Immature natural killer cell (primary cell): ENCODE data around the gene PJA1. TPM values are rescaled to one million over a fixed set of nuclear protein-coding genes. Genes with fewer than 3 reads are reported as not detected.

Experiments used
- DNase-seq, 3 donors: peaks; one replicate each; pipeline ENCODE4 v3.0.0; 2022; ENCODE audit warnings: mixed read lengths in 1 of 3
- H3K27ac Mint-ChIP-seq, 6 donors: one replicate each; pipeline ENCODE4 v1.8.0; 2020; ENCODE audit warnings: mixed read lengths in 6 of 6, mild to moderate bottlenecking in 5 of 6, inconsistent platforms in 4 of 6, moderate library complexity in 3 of 6
- H3K27me3 Mint-ChIP-seq, 3 donors: one replicate each; pipeline ENCODE4 v1.8.0; 2020 to 2021; ENCODE audit warnings: low read depth in 3 of 3, mild to moderate bottlenecking in 3 of 3, mixed read lengths in 3 of 3, moderate library complexity in 3 of 3, inconsistent platforms in 1 of 3
- H3K36me3 Mint-ChIP-seq, 3 donors: one replicate each; pipeline ENCODE4 v1.8.0; 2020; ENCODE audit warnings: mixed read lengths in 3 of 3, inconsistent platforms in 2 of 3, mild to moderate bottlenecking in 2 of 3
- H3K4me1 Mint-ChIP-seq, 2 donors: one replicate each; pipeline ENCODE4 v1.8.0; 2020; ENCODE audit warnings: inconsistent platforms in 2 of 2, mild to moderate bottlenecking in 2 of 2, mixed read lengths in 2 of 2, moderate library complexity in 1 of 2
- H3K4me3 Mint-ChIP-seq, 5 donors: one replicate each; pipeline ENCODE4 v1.8.0; 2020; ENCODE audit warnings: mild to moderate bottlenecking in 5 of 5, mixed read lengths in 5 of 5, inconsistent platforms in 3 of 5, moderate library complexity in 3 of 5
- H3K9me3 Mint-ChIP-seq, 6 donors: one replicate each; pipeline ENCODE4 v1.8.0; 2020; ENCODE audit warnings: mild to moderate bottlenecking in 6 of 6, mixed read lengths in 6 of 6, inconsistent platforms in 4 of 6, moderate library complexity in 3 of 6
- polyA plus RNA-seq, 3 donors: library from polyadenylated mRNA; unstranded; fragments of 300-500 nt; fragmentation: Illumina TruSeq; gene quantifications; one replicate each; pipeline ENCODE4 v1.2.3, GENCODE V29; 2021

PJA1 gene
- polyA plus RNA-seq = 10 to 100 TPM; 28.9 to 42.2 (median 36.4) TPM

GRCh38 chrX:69165087-69165651 is at the start of gene PJA1:
TSS of gene PJA1 (minus strand) at chrX:69165453. CDS start at chrX:69163073, 2,380 bp downstream.
- peaks cover 24 to 27% of the 10 kb centered on the region in 2 donors for H3K4me1 Mint-ChIP-seq
- H3K27ac Mint-ChIP-seq = peak within 1 kb of the TSS; percentile 79 to 91 (median 88)
- peaks cover 0 to 9% (median 4%) of the 10 kb centered on the region in 3 donors for H3K36me3 Mint-ChIP-seq
- peak within 1 kb of the TSS; percentile 66 to 84 (median 84) for H3K4me3 Mint-ChIP-seq
- H3K9me3 Mint-ChIP-seq = no peaks in the 10 kb centered on the region
- H3K27me3 Mint-ChIP-seq = peaks cover 3 to 6% (median 5%) of the 10 kb centered on the region in 3 donors
- peak; percentile 63 to 71 (median 68) for DNase-seq

DNA sequence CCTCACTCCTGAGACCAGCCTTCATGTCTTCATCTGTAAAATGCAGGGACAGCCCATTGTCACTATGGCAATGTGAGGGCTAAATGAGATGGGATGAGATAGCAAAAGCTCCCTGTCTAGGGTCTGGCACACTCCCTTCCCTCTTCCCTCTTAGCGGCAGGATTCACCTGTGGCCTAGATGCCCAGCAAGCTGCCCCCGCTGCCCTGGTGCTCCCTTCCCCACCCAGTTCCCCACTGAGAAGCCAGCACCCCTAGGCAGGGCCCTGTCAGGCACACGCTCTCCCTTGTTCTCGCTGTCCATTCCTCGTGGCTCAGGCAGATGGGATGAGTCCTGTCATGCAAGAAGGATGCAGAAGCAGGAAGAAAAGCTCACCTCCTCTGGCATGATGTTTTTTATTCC is 49.2 kb upstream of the PJA1 start:
- H3K36me3 Mint-ChIP-seq = no peaks in the 10 kb centered on the region
- no peak overlapping the region for H3K27ac Mint-ChIP-seq
- H3K9me3 Mint-ChIP-seq = no peaks in the 10 kb centered on the region
- H3K4me3 Mint-ChIP-seq = no peak overlapping the region
- DNase-seq = no peak
- no peaks in the 10 kb centered on the region for H3K4me1 Mint-ChIP-seq
- H3K27me3 Mint-ChIP-seq = peaks cover 0 to 11% (median 3%) of the 10 kb centered on the region in 3 donors

DNA sequence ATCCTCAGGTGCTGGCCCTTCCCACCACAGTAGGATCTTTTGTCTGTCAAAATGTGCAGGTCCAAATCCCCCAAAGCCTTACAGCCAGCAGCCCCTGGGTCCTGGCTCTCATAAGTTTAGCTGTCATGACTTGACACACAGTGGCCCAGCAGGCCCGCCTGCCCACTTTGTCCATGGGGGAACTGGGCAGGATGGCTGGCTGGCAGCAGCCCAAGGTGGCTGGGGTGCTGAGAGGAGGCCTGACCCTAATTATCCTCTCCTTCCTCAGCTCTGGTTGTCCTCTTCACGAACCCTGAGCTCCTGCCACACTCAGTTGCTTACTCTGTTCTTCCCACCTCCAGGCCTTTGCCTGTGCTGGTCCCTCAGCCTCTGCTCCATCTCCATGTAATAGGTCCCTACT is 46.4 kb upstream of the PJA1 start:
- no peak overlapping the region for H3K27ac Mint-ChIP-seq
- H3K4me3 Mint-ChIP-seq = no peak overlapping the region
- H3K4me1 Mint-ChIP-seq = no peaks in the 10 kb centered on the region
- H3K36me3 Mint-ChIP-seq = no peaks in the 10 kb centered on the region
- DNase-seq = no peak
- peaks cover 0 to 1% (median 0%) of the 10 kb centered on the region in 6 donors for H3K9me3 Mint-ChIP-seq
- H3K27me3 Mint-ChIP-seq = peaks cover 2 to 9% (median 3%) of the 10 kb centered on the region in 3 donors

GRCh38 chrX:69210581-69210980 is 45.3 kb upstream of the PJA1 start:
- H3K9me3 Mint-ChIP-seq = peaks cover 0 to 2% (median 0%) of the 10 kb centered on the region in 6 donors
- H3K27me3 Mint-ChIP-seq = peaks cover 2 to 6% (median 3%) of the 10 kb centered on the region in 3 donors
- H3K27ac Mint-ChIP-seq = no peak overlapping the region
- H3K36me3 Mint-ChIP-seq = no peaks in the 10 kb centered on the region
- no peaks in the 10 kb centered on the region for H3K4me1 Mint-ChIP-seq
- H3K4me3 Mint-ChIP-seq = no peak overlapping the region
- no peak for DNase-seq

DNA sequence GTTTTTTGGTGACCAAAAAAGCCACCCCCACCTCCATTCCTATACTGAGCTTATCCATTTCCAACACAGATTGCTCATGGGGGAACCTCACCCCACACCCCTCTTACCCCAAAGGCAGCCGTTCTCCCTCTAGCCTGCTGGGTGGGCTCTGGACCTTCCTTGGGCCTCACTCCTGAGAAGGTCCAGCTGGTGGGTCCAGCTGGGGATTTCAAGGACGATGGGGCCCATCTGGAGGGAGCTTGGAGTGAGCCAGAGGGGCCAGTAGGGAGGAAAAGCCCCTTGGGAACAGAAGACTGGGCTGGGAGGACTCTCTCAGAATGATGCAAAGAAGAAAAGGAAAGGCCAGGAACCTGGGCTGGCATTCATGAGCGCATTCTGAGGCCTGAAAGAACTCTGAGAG is 42.0 kb upstream of the PJA1 start:
- H3K27me3 Mint-ChIP-seq = peaks cover 2 to 3% (median 2%) of the 10 kb centered on the region in 3 donors
- no peaks in the 10 kb centered on the region for H3K36me3 Mint-ChIP-seq
- H3K4me1 Mint-ChIP-seq = no peaks in the 10 kb centered on the region
- no peak for DNase-seq
- H3K4me3 Mint-ChIP-seq = no peak overlapping the region
- no peak overlapping the region for H3K27ac Mint-ChIP-seq
- peaks cover 0 to 2% (median 0%) of the 10 kb centered on the region in 6 donors for H3K9me3 Mint-ChIP-seq

- Mint-ChIP-seq H3K36me3 (no peaks in the 10 kb centered on the region), H3K27ac (no peak overlapping the region), H3K4me1 (no peaks in the 10 kb centered on the region), H3K9me3 (peaks cover 0 to 2% (median 0%) of the 10 kb centered on the region in 6 donors), H3K27me3 (peaks cover 2% of the 10 kb centered on the region in 3 donors), H3K4me3 (no peak overlapping the region)
- DNase-seq = no peak
Measured at GRCh38 chrX:69203638-69204037, 38.4 kb upstream of the PJA1 start.

DNA sequence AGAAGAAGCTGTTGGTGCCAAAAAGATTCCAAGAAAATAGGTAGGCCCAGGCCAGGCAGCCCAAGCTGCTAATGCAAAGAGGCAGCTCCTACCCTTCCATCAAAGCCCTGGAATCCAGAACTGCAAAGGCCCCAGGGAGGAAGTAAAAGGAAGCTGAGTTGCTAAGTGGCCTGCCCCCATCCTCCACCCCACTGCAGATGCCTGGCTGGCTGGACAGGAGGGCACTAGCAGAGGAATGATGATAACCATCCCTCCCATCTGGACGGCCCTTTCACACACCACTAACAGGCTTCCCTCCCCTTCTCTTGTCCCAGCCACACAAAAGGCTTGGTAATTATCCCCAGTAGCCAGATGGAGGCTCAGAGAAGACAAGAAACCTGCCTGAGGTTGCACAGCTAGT is 32.4 kb upstream of the PJA1 start:
- Mint-ChIP-seq H3K4me3 (no peak overlapping the region), H3K4me1 (no peaks in the 10 kb centered on the region), H3K36me3 (no peaks in the 10 kb centered on the region), H3K27ac (no peak overlapping the region), H3K9me3 (no peaks in the 10 kb centered on the region), H3K27me3 (peaks cover 1 to 9% (median 3%) of the 10 kb centered on the region in 3 donors)
- no peak for DNase-seq

DNA sequence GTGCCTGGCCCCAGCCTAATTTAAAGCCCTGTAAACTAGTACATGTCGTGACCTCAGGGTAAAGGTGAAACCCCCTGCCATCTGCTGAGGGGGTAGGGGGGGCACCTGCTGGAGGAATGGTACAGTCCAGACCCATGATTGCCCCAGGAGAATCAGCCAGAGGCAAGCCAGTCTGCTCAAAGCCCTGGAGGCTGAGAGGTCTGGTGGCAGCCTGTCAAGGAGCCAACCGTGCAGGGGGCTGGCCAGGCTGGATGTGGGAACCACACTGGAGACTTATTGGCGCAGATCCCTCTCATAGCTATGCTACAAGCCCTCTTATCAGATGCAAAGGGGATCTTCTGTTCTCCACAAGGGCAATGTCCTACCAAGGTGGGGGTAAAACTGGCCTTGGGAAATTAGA is 31.4 kb upstream of the PJA1 start:
- Mint-ChIP-seq H3K36me3 (no peaks in the 10 kb centered on the region), H3K9me3 (no peaks in the 10 kb centered on the region), H3K27ac (no peak overlapping the region), H3K4me3 (no peak overlapping the region), H3K27me3 (peaks cover 1 to 9% (median 3%) of the 10 kb centered on the region in 3 donors), H3K4me1 (no peaks in the 10 kb centered on the region)
- DNase-seq = no peak

DNA sequence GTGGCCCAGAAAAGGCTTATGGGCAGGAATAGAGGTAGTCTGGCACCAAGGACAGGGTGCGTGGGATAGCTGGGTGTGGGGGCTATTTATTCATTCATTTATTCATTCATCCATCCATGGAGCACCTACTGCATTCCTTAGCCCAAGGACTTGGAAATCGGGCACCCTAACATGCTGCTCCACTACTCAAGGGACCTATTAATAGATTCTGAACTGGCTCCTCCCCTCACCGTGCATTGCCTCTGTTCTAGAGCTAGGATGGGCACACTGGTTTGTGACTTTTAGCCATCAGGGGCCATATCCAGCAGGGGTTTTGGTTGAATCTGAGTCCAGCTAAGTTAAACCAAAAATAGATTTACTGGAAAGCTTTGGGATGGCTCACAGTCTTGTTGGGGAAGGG is 30.6 kb upstream of the PJA1 start:
- Mint-ChIP-seq H3K27ac (no peak overlapping the region), H3K9me3 (no peaks in the 10 kb centered on the region), H3K27me3 (peaks cover 1 to 7% (median 3%) of the 10 kb centered on the region in 3 donors), H3K36me3 (no peaks in the 10 kb centered on the region), H3K4me1 (no peaks in the 10 kb centered on the region), H3K4me3 (no peak overlapping the region)
- no peak for DNase-seq

- H3K4me1 Mint-ChIP-seq = no peaks in the 10 kb centered on the region
- H3K27me3 Mint-ChIP-seq = peaks cover 1 to 7% (median 3%) of the 10 kb centered on the region in 3 donors
- no peaks in the 10 kb centered on the region for H3K9me3 Mint-ChIP-seq
- H3K4me3 Mint-ChIP-seq = no peak overlapping the region
- DNase-seq = no peak
- no peak overlapping the region for H3K27ac Mint-ChIP-seq
- no peaks in the 10 kb centered on the region for H3K36me3 Mint-ChIP-seq
Measured at GRCh38 chrX:69195192-69195591, 29.9 kb upstream of the PJA1 start.

- Mint-ChIP-seq H3K4me1 (no peaks in the 10 kb centered on the region), H3K9me3 (no peaks in the 10 kb centered on the region), H3K27me3 (peaks cover 1 to 7% (median 4%) of the 10 kb centered on the region in 3 donors), H3K27ac (no peak overlapping the region), H3K4me3 (no peak overlapping the region), H3K36me3 (no peaks in the 10 kb centered on the region)
- no peak for DNase-seq
Measured at GRCh38 chrX:69192603-69193002, 27.4 kb upstream of the PJA1 start.

DNA sequence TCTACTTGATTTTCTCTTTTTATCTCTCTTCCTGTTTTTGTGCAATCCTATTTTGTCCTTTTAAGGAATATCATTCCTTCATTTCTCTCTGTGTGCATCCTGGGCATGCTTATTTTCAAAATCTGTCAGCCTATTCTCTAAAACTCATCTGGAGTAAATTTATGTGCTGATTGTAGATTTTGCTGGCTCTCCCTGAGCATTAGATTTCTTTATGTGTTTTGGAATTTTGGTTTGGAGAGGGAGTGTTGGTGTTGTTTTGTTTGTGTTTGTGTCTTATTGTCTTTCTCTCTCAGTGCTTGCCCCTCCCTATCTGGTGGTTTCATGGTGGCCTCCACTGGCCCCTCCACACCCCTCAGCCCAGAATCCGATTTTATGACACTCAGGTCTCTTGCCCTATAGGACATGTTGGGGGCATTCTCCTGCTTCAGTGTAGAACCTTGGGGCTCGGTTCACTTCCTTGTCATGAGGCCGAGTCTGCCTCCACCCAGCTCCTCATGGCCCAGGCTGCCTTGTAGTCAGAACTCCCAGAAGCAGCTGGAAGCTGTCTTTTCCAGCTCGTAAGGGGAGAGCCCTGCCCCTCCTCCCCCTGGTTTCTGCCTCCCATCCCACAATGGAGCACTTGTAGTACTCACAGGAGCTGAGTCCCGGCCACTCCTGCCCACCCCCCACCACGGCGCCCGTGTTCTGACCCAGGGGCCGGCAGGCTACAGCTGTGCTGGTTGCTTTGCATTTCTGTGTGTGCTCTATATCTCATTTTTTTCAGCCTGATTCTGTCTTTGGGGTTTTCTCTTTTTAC is 24.5 kb upstream of the PJA1 start:
- no peaks in the 10 kb centered on the region for H3K9me3 Mint-ChIP-seq
- no peaks in the 10 kb centered on the region for H3K4me1 Mint-ChIP-seq
- DNase-seq = no peak
- H3K27me3 Mint-ChIP-seq = peaks cover 0 to 4% (median 3%) of the 10 kb centered on the region in 3 donors
- H3K27ac Mint-ChIP-seq = no peak overlapping the region
- no peak overlapping the region for H3K4me3 Mint-ChIP-seq
- H3K36me3 Mint-ChIP-seq = no peaks in the 10 kb centered on the region

- H3K27ac Mint-ChIP-seq = no peak overlapping the region
- H3K4me3 Mint-ChIP-seq = no peak overlapping the region
- H3K36me3 Mint-ChIP-seq = no peaks in the 10 kb centered on the region
Measured at GRCh38 chrX:69186651-69187050, 21.4 kb upstream of the PJA1 start.

GRCh38 chrX:69185886-69186285 is 20.6 kb upstream of the PJA1 start:
- Mint-ChIP-seq H3K27me3 (peaks cover 0 to 4% (median 3%) of the 10 kb centered on the region in 3 donors), H3K27ac (no peak overlapping the region), H3K4me1 (no peaks in the 10 kb centered on the region), H3K4me3 (no peak overlapping the region), H3K9me3 (no peaks in the 10 kb centered on the region), H3K36me3 (no peaks in the 10 kb centered on the region)
- DNase-seq = no peak

More at GRCh38 chrX:69186651-69187050, 21.4 kb upstream of the PJA1 start:
- no peaks in the 10 kb centered on the region for H3K4me1 Mint-ChIP-seq
- H3K9me3 Mint-ChIP-seq = no peaks in the 10 kb centered on the region
- no peak for DNase-seq
- peaks cover 0 to 3% (median 2%) of the 10 kb centered on the region in 3 donors for H3K27me3 Mint-ChIP-seq
